Stimulated activated CD4-positive, alpha-beta T cell treated with anti-CD3 and anti-CD28 coated beads, Interleukin-4, amount 100 ng/mL, for 48 hours (primary cell): Measurements from ENCODE around the gene MTG1.
"Not testable (repeated sequence)": the region's sequence is repeated elsewhere in the genome, so short reads cannot be mapped to it uniquely, and the experiment has no call there.

Experiments used
- DNase-seq, 2 donors: peaks; one replicate each; pipeline ENCODE4 v3.0.0-alpha.2; 2020; ENCODE audit warnings: low read depth in 2 of 2

MTG1 gene

DNA sequence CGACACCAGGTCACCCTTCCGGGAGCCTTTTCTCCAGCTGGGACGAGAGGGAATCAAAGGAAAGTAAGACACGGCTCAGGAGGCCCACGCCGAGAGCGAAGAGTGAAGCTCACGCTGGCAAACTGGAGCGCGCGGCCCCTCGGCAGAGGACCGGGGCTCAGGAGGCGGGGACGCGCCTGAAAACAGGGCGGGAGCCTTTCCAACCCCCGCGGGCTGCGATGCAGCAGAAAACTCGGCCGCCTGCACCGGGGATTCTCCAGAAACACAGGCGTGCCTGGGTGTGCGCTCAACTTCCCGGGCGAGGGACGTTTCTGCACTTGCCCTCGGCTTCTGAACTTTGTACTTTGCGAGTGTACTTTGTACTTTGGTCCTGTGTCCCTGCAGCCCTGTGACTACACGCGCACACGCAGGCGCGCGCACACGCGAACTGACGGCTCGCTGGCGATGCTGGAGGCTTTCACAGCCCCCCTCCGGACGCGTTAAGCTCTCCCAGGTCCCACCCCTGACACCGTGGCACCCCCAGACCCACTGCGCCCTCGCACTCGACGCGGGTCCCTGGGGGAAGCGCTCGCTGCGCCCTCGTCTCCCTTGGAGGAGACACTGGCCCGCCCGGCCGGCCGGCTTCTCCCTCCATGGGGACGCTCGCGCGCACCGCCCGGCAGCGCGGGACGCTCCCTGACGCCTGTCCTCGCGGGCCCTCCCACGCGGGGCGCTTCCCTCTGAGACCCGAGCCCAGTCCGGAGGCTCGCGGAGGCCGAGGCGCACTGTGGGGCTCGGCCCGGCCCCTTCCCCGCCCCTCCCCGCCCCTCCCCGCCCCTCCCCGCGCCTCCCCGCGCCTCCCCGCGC lies 15.5 kb upstream of the MTG1 start:
- peak in 1 of 2 donors; percentile 50 for DNase-seq

DNA sequence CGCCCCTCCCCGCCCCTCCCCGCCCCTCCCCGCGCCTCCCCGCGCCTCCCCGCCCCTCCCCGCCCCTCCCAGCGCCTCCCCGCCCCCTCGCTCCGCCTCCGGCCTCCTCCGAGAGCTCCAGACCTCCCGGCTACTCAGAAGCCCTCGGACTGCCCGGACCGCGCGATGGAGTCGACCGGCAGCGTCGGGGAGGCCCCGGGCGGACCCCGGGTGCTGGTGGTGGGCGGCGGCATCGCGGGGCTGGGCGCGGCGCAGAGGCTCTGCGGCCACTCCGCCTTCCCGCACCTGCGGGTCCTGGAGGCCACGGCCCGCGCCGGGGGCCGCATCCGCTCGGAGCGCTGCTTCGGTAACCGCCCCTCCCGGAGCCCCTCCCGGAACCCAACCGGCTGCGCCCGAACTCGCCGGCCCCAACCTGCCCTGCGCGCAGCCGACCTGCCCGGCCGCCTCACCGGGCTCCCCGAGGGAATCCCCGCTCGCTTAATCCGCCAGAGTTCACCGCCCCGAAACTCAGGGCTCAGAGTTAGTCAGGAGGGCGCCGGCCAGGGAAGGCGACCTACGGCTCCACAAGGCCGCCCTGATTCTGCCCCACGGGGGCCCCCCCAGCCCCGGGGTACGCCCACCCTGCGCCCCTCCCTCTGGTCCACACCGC lies 14.7 kb upstream of the MTG1 start, which contains the start of gene PAOX:
TSS of gene PAOX (plus strand) at position 111 of the 649 bp plus-strand sequence. CDS start at position 166, 55 bp downstream.
- peak in 1 of 2 donors; percentile 54 for DNase-seq

DNA sequence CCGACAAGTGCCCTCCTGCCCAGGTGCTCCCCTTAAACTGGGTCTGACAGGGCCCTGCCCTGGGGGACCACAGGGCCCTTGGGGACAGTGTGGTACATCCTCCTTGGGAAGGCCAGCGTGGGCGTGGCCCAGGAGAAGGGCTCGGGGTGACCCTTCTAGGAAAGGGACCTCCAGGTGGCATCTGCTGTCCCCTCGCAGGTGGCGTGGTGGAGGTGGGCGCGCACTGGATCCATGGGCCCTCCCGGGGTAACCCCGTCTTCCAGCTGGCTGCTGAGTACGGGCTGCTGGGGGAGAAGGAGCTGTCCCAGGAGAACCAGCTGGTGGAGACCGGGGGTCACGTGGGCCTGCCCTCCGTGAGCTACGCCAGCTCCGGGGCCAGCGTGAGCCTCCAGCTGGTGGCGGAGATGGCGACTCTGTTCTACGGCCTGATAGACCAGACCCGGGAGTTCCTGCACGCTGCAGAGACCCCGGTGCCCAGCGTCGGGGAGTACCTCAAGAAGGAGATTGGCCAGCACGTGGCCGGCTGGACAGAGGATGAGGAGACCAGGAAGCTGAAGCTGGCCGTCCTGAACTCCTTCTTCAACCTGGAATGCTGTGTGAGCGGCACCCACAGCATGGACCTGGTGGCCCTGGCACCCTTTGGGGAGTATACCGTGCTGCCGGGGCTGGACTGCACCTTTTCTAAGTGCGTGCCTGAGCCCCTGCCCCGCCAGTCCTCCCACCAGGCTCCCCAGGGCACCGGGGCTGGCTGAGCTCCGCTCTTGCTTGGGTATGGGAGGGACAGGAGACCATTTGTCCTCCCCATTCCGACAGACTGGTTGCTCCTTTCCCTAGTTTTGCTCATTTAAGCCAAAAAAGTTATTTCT lies 13.9 kb upstream of the MTG1 start:
- DNase-seq: no peak

DNA sequence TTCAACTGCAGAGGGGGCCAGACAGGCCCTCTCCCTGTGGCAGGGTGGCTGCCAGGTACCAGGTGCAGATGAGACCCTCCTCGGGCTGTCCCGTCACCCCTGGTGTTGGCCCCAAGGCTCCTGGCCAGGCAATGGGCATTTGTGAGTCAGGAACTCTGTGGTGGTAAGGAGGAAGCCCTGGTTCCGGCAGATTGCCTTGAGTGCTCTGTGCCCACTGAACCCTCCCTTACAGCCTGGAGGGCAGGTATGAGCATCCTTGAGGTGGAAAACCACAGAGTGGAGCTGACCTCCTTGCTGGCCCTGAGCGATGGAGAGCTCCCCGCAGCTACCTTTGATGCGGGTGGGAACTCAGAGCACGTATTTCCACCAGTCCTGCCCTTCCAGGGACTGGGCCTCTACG lies 12.9 kb upstream of the MTG1 start:
- no peak for DNase-seq

DNA sequence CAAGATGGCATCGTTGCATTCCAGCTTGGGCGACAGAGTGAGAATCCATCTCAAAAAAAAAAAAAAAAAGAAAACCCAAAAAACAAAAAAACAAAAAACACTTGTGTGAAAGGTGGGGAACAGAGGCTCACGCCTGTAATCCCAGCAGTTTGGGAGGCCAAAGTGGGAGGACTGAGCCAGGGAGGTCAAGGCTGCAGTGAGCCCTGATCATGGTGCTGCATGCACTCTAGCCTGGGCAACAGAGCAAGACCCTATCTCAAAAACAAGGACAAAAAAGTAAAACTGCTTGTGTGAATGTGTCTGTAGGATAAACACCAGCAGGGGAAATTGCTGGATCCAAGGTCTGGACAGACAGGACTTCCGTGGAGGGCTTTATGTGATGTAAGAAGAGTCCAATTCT lies 10.4 kb upstream of the MTG1 start:
- DNase-seq: no peak

DNA sequence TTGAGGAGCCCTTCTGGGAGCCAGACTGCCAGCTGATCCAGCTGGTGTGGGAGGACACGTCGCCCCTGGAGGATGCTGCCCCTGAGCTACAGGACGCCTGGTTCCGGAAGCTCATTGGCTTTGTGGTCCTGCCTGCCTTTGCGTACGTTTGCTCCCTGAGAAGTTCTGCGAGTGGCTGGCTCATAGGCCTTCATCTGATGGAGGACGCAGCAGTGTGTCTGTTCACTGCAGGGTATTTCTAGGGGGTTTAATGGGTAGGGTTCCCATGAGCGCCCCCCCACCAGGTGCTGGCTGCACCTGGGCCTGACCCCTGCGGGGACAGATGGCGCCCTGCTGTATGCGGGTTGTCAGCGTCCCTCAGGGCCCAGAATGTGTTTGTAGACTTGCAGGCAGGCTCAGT lies 9.9 kb upstream of the MTG1 start:
- DNase-seq: no peak

DNA sequence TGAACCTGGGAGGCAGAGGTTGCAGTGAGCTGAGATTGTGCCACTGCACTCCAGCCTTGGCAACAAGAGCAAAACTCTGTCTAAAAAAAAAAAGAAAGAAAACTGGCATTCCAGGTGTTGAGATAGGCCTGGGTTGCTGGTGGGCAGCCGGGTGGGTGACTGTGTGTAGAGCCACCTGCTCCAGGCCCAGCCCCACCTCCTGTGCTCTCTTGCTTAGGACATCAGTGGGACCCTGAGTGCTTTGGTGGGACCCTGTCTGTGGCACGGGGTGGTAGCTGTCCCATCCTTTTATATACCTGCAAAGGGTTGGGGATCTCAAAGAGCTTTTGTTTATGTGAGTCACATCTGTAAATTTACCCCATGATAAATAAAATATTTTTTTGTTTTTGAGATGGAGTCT lies 8.7 kb upstream of the MTG1 start:
- no peak for DNase-seq

DNA sequence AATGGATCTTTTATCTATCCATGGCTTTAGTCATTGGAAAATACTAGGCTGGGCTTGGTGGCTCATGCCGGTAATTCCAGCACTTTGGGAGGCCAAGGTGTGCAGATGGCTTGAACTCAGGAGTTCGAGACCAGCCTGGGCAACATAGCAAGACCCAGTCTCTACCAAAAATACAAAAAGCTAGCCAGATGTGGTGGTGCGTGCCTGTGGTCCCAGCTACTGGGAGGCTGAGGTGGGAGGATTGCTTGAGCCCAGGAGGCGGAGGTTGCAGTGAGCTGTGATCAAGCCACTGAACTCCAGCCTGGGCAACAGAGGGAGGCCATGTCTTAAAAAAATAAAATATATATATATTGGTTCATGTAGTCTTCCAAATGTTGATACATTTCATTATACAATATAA lies 7.0 kb upstream of the MTG1 start:
- DNase-seq: not testable (repeated sequence)

DNA sequence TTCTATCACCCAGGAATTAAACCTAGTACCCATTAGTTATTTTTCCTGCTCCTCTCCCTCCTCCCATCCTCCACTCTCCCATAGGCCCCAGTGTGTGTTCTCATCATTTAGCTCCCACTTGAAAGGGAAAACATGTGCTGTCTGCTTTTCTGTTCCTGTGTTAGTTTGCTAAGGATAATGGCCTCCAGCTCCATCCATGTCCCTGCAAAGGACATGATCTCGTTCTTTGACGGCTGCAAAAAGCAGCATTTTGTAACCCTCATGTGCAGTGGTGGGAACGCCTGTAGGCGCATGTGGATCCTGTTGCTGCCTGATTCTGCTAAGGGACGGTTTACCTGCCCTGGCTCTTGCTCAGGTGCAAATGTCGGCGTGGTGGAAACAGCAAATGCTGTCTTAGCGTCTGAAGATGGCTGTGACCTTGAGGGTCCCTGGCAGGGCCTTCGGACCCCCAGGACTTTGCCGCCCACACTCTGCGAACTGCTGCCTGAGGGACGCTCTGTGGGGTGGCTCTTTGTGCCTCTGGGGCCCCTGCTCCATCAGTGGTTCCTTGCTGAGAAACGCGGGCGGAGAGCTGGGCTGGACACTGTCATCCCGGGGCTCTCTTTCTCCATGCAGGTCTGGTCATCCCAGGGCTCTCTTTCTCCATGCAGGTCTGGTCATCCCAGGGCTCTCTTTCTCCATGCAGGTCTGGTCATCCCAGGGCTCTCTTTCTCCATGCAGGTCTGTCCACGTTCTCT lies 5.6 kb upstream of the MTG1 start:
- DNase-seq: no peak

DNA sequence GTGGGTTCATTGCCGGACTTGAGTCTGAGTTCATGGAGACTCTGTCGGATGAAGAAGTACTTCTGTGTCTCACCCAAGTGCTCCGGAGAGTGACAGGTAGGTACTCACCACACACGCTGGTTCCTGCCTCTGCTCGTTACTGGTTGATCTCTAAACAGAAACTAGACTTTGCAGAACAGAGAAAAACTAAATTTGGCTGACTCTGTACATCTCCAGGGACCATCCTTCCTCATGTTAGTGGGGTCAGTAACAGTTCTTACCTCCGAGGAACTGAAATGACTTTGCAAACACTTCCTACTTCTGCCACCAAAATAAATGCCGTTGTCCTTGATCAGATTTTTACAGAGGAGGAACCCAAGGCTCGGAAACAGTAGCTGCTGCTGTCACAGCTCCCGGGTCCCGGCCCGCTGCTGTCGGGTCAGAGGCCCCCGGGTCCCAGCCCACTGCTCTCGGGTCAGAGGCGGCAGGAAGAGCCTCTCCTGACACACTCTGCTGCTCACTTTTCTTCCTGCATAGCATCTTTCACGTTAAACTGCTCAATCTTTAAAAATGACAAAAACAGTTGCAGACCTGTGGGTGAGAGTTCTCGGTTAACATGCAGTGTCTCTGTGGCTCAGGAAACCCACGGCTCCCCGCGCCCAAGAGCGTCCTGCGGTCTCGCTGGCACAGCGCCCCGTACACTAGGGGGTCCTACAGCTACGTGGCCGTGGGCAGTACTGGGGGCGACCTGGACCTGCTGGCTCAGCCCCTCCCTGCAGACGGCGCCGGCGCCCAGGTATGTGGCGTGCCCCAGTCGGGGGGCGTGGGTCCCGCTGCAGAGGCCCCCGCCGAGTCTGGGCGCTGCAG lies 4.8 kb upstream of the MTG1 start:
- DNase-seq: no peak

DNA sequence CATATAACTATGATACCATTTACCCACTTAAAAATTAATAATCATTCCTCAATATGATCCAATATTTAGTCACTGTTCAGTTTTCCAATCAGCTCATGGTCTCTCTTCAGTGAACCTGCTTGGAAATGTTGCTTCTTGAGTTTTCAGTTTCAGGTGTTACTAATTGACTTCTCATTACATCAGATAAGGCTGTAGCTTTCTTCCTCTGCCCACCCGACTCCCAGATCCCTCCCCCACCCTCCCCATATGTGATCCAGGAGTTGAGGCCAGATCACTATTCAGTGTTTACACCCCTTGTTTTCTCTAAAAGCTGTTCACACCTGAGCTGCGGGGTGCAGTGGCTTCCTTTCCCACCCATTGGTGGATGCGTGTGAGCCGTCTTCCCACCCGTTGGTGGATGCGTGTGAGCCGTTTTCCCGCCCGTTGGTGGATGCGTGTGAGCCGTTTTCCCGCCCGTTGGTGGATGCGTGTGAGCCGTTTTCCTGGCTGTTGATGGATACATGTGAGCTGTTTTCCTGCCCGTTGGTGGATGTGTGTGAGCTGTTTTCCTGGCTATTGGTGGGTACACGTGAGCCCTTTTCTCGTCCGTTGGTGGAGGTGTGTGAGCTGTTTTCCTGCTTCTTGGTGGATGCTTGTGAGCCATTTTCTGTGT lies 3.2 kb upstream of the MTG1 start:
- no peak for DNase-seq

DNA sequence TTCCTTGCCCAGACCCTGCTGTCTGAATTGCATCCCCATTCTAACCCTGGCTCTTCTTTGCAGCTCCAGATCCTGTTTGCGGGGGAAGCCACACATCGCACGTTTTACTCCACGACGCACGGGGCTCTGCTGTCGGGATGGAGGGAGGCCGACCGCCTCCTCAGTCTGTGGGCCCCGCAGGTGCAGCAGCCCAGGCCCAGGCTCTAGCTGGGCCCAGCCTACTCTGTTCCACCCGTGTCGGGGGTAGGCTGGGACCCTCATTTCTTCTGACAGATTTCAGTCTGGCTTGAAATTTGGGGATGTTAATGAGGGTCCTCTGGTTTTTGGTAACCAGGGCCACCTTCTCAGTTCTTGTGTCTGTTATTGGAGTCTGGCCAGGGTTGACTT lies 2.7 kb upstream of the MTG1 start:
- DNase-seq: no peak

DNA sequence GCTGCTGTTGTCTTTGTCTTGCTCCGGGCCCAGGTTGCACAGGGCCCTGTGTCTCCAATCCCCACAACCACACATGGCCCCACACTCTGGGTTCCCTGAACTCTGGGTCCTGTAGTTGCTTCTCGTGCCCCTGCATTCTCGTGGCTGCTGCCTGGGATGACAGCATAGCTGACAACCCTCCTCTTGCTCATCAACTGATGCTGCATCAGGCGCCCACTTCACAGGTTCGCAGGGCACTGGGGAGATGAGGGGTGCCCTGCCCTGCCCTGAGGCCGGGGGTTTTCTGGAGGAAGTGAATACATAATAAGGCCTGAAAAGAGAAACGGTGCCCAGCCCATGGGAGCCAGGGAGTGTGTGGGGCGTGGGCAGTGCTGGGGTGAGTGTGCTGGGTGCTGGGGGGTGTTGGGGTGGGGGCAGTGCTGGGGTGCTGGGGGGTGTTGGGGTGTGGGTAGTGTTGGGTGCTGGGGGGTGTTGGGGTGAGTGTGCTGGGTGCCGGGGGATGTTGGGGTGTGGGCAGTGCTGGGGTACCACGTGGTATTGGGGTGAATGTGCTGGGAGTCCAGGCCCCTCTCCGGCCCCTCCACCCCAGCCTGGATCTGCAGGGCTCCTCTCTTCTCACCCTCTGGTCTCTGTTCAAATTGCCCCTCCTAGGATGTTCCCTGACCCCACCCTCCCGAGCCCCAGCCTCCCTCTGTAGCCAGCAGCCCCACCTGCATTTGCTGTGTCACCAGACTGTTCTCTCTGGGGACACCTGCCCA lies 2.0 kb upstream of the MTG1 start:
- peak in 1 of 2 donors; percentile 29 for DNase-seq

DNA sequence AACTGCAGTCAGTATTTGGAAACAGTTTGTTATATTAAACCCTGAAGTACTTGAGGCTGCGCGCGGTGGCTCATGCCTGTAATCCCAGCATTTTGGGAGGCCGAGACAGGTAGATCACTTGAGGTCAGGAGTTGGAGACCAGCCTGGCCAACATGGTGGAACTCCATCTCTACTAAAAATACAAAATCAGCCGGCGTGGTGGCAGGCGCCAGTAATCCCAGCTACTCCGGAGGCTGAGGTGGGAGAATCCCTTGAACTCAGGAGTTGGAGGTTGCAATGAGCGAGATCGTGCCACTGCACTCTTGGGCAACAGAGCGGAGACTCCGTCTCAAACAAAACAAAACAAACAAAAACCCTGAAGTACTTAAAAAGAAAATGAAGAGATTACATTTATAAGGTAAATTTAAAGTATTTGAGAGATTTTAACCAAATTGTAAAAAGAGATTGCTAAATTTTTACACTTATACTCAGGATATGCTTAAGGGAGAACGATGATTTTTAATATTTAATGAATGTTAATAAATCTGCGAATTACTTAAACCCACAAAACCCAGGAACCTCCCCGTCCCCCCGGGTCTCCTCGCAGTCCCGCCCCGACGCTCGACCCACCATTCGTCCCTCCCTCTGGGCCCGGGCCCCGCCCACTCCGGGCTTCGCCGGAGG lies 425 bp upstream of the MTG1 start:
- peak in 1 of 2 donors; percentile 96 for DNase-seq

DNA sequence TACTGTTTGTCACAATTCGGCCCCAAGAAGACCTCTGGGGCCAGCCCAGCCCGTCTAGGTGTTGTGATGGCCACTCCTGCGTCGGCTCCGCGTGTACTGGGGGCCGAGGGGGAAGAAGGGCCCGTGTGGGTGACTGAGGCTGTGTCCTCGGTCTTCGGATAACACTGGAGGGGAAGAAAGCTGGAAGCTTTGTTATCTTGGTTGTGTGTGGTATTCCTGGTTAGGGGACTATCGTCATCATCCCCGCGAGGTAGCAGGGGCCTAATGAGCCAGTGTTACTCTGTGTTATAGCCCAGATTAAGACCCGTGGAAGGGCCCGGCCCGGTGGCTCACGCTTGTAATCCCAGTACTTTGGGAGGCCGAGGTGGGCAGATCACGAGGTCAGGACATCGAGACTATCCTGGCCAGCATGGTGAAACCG lies 854 bp downstream of the MTG1 start:
- no peak for DNase-seq

DNA sequence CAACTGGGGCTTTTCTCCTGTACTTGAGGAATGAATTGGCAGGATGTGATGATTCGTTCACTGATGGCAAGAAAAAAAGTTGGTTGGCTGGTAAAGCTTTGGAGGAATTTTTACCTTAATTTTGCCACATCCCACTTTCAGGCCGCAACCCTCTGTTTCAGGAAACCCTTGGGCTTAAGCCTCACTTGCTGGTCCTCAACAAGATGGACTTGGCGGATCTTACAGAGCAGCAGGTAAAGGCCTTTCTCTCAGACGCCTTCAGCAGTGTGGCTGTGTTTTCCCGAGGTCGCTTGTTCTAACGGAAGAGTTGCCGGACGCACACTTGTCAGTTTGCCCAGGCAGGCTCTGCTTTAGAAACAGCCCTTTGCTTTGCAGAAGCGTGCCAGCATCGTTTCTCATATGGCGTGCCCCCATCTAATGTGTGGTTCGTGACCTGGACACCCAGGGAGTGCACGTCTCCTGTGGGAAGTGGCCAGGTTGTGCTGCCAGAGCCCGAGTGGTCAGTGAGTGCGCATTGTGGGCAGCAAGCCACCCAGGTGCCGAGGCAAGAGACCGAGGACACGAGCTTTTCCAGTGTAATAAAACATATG lies 2.2 kb downstream of the MTG1 start:
- no peak for DNase-seq

DNA sequence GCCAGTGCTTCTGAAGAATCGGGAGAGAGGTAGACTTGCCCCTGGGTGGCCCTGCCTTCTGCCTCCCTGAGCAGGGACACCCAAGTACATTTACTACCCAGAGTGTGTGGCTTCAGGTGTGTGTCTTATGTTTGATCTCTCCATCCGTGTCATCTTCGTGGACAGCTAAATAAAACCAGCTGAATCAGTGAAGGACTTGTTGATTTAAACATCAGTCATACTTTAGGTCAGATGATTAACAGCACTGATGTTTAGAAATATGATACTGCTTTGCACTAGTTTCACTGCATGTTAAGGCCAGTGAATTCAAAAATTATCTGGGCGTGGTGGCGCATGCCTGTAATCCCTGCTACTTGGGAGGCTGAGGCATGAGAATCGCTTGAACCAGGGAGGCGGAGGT lies 4.0 kb downstream of the MTG1 start:
- no peak for DNase-seq

DNA sequence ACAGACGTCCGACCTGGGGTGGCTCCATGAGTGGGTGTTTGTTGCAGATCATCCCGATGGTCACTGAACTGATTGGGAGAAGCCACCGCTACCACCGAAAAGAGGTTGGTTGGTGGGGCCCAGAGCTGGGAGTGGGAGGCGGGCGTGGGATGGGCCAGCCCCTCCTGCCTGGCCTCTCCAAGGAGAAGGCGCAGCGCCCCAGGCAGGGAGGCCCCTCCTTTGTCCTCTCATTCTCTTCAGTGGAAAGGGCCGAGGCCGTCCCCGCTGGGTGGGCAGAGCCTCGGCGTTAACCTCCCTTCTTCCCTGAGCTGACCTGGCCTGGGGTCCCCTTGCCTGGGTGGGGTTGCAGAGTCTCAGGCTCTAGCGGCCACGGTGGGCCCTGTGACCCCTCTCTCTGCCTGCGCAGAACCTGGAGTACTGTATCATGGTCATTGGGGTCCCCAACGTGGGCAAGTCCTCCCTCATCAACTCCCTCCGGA lies 5.2 kb downstream of the MTG1 start:
- no peak for DNase-seq
